NCI-H82 (cell line): ENCODE results near the gene PDE4B.
"Not testable (repeated sequence)": the region's sequence is repeated elsewhere in the genome, so short reads cannot be mapped to it uniquely, and the experiment has no call there.

Experiments
- DNase-seq: peaks from one replicate; lab custom pipeline; 2025; lab: John Stamatoyannopoulos, UW

PDE4B gene

DNA sequence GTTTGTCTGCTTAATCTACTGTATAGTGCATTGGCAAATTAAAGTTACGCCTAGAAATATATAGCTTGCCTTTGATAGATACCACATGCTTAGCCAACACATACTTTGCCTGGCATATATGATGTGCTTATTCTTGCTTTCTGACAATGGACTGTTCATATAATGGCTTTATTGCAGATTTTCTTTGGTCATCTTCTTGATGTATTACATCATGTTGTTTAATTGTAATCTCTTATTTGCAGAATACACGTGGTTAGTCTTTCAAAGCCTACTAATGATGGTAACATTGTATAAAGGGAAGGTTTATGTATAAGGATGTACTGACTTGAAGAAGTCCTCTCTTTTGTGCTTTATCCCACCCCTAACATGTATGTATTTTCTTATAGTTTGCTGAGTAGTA lies 201.5 kb downstream of the PDE4B start:
- no peak for DNase-seq

DNA sequence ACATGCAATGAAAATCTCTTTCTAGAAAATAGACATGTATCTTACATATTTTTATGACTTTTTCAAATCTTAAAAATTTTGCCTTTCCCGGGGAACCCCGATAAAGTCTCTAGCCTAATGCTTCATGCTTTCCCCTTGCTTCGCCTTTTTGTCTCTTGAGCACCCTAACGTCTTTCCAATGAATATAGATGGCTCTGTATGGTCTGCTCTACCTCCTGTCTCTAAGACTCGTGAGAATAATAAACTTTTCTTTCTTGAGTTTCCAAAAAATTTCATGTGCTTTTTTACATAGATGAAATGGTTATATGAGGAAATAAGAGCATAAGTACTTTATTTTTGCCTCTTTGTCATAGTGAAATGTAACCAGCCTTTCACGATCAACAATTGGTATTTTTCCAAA lies 202.6 kb downstream of the PDE4B start:
- DNase-seq: no peak

DNA sequence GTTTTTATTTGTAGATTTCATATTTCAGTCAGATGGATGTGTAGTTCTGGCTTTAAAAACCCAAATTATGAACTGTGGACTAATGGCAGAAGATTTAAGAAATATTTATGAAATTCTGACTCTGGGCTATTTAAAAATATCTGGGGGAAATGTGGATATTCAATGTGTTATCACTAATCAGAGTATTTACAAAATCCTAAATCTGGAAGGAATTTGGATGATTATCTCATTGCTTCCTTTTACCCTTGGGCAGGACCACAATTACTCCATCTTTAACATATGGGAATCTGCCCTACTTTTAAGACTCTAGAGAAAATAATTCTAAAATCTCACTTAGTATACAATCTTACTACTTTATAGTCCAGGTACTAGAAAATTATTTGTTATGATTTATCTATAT lies 203.2 kb downstream of the PDE4B start:
- no peak for DNase-seq

DNA sequence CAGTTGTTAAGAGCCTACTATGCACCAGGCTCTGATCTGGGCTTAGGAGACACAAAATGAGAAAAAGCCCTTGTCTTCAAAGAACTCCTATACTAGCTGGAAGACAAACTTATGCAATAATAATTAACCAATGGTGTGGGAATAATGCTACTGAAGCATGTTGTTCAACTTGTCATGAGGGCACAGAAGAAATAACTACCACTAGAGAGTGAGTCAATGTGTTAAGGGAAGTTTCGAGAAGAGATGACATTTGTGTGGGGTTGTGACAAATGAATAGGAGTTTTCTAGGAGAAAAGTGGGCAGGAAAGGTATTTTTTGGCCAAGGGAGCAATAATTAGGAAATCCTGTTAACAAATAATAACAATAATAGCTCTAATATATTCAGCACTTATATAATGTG lies 205.0 kb downstream of the PDE4B start:
- DNase-seq: no peak

DNA sequence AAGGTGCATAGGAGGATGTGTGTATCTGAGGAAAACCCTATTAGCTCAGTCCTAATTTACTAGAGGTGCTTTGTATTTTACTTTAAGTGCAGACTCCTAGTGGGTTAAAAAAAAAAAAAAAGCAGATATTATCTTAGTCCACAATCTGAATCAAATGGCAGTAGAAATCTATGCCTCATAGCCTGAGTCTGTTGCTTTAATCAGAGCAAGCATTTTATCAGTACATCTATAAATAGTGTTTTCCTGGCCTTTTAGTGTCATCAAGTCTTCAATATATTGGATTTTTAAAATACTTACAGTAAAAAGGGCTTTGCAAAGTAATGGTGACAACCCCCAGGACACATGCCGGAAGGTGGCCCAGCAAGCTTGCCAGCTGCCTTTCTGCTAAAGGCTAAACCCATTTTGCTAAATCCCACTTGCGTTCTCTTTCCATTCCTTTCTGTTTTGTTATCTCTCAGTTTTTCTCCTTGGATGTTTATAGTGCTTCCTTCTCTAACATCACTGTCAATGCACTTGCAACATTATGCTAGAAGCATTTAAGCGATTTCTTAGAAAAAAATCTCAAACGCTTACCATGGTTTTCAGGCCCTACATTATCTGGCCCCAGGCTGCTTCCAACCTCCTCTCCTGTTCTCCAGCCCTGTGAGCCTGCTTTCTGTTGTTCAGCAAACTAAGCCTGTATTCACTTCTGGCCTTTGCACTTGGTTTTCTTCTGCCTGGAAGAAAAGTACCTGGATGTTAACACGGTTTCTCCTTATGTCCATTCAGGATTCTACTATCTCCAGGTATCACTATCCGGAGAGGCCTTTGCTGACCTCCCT lies 206.3 kb downstream of the PDE4B start:
- no peak for DNase-seq

DNA sequence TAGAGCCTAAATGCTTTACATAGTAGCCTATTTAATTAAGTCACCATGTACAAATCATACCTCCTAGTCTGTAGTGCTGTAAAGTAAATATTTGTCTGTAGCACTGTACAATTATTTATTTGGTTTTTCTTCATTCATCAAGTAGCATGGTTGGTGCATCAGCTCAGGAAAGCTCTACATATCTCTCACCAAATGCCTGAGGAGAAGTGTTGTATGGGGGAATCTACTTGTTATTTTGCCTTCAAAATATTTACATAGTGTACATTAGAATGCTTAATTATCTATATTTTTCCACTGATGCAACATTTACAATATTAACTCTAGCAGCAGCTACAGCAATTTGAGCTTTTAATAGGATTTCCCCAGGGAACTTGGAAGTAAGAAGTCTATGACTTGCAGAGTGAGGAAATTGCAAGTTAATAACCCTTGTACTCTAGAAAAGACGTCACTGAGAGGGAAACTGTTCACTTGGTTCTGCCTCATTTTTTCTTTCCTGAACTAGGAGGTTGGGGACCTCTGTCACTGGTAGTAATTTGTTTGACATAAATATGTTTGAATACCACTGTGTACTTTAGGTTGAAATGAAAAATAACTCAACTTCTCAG lies 207.4 kb downstream of the PDE4B start:
- DNase-seq: peak; percentile 62

DNA sequence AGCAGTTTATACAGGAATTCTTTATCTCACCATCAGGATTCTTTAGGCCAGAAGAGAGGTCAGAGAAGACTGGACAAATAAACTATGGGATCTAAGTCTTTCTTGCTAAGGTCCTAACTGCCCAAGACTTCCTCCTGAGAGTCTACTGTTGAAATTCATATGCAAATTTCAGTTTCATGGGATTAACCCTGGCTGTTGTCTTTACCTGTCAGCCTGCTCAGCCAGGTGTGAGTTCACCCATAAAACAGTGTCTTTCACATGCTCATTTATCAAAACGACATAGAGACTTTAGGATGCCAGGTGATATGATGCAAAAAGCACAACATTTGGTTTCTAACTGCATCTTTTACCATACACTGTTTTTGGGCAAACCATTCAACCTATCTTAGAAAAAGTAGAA lies 211.0 kb downstream of the PDE4B start:
- no peak for DNase-seq

DNA sequence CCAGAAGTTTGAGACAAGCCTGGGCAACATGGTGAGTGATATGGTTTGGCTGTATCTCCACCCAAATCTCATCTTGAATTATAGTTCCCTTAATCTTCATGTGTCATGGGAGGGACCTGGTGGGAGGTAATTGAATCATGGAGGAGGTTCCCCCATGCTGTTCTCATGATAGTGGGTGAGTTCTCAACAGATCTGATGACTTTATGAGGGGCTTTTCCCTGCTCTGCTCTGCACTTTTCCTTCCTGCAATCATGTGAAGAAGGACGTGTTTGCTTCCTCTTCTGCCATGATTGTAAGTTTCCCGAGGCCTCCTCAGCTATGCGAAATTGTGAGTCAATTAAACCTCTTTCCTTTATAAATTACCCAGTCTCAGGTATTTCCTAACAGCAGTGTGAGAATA lies 213.8 kb downstream of the PDE4B start:
- DNase-seq: not testable (repeated sequence)

DNA sequence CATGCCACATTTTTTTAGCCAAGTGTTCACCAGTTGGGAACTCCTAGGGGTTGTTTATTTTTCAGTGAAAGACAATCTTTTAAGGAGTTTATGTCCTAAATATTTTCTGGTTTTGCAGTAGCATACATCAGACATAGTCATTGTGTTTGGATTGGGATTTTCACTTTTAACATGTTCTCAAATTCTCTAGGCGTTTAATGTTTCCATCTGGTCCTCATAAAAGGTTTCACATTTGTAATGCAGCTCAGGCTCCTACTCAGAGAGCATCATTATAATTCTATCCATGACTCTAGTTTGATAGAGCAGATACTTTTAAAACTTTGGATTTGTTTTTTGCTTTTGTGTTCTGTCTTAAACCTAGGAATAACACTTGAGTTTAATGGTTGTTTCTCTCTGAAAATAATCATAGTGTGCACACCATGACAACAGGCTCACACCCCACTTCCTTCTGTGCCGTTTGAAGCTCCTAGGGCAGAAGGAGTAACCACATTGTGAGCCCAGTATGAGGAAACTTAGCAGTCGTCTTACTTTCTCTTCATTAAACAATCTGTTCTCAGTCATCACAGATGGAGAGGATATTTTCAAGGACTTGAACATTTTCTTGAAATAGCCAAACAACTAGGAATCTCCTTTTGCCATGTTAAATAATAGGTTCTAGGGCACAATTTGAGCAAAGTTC lies 219.6 kb downstream of the PDE4B start:
- no peak for DNase-seq

DNA sequence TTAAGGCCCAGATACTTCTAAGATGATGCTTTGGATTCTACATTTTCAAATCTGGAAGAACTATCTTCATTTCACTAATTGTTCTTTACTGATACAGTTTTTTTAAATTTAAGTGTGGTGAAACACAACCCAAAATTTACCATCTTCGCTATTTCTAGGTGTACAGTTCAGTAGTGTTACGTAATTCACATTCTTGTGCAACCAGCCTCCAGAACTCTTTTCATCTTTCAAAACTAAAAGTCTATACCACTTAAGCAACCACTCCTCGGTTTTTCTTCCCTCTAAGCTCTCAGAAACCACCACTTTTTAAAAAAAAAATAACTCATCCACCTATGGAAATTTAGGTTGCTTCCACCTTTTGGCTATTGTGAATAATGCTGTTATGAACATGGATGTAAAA lies 220.7 kb downstream of the PDE4B start:
- DNase-seq: no peak

DNA sequence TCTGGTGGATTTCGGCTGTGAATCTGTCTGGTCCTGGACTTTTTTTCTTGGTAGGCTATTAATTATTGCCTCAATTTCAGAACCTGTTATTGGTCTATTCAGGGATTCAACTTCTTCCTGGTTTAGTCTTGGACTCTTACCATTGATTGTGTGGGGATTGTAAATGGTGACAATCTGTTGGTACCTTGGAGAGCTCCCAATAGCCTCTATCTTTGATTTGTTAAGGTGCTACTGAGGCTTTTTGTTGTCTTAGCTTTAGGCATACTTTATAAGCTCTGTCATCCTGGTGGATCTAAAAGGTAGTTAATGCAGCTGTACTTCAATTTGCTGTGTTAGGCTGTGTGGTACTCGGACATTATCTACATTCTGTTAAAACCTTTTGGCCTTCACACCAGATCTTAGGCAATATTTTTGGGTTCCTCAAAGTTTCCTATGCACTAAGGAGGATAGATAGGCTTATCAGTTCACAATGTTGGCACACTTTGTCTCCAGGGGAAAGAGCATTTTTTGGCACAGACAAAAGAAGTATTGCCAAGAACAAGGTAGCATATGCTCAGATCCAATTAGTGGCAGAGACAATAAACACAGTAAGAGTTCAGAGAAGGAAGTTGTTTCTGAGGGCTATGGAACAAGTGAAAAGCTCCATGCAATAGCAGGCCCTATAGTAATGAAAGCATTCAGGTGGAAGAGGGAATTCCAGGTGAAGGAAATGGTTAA lies 230.4 kb downstream of the PDE4B start:
- DNase-seq: peak; percentile 73

DNA sequence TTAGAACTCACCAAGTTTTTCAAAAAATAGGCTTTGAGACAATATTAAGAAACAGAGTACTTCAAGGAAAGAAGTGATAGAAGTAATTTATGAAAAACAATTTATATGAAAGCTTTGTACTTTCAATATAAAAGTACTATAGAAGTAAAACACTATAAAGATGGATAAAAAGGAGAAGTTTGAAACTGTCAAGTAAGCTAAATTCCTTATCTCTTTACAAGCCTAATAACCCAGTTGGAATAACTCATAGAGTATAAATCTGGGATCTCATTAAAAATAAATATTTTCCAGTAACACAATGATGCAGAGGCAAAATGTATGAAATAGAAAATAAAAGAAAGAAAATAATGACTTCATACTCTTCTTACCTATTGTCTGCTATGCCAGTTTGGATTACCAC lies 232.5 kb downstream of the PDE4B start:
- no peak for DNase-seq

DNA sequence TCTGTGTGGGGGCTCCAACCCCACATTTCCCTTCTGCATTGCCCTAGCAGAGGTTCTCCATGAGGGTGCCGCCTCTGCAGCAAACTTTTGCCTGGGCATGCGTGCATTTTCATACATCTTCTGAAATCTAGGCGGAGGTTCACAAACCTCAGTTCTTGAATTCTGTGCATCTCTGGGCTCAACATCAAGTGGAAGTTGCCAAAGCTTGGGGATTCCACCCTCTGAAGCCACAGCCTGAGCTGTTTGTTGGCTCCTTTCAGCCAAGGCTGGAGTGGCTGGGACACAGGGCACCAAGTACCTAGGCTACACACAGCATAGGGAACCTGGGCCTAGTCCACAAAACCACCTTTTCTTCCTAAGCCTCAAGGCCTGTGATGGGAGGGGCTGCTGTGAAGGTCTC lies 235.3 kb downstream of the PDE4B start:
- DNase-seq: no peak

DNA sequence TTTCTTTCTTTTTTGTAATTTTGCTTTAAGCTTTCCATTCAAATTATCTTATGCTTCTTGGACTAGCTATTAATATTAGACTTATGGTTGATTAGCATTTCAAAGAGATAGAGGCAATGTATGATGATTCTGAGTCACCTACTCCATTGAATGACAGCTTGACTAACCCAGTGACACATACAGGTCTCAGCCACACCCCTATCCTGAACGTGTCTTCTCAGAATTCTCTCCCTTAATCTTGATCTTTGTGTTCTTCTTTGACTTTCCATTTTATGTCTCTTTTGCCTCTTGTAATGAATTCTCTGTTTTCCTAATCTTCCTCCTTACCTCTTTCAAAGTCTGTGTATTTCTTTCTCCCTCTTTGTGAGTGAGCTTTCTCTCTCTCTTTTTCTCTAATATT lies 241.1 kb downstream of the PDE4B start:
- no peak for DNase-seq

DNA sequence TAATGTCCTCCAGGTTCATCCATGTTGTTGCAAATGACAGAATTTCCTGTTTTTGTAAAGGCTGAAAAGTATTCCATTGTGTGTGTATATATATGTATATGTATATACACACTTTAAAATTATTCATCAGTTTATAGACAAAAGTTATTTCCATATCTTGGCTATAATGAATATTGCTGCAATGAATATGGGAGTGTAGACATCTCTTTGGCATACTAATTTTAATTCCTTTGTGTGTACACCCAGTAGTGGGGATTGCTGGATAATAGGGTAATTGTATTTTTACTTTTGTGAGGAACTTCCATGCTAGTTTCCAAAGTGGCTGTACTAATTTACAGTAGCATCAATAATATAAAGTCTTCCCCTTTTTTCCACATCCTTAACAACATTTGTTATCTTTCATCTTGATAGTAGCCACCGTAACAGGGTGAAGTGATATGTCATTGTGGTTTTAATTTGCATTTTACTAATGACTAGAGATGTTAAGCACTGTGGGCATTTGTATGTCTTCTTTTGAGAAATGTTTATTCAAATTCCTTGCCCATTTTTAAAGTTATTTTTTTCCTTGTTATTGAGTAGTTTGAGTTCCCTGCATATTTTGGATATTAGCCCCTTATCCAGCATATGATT lies 243.0 kb downstream of the PDE4B start:
- no peak for DNase-seq

DNA sequence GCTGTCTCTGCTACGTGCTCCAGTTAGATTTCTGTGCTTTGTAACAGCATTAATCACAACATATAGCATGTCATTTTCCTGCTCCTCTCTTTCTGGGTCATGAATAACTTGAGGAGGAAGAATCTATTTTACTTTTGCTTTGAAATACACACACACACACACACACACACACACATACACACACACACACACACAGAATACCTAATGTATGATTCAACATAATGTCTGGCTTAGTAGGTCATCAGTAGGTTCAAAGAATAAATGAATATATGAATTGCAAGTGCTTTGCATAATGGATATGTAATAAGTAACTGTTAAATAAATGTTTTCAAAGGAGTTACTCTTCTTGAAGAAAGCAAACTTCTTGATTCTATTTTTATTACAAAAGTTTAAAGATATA lies 249.0 kb downstream of the PDE4B start:
- DNase-seq: no peak

DNA sequence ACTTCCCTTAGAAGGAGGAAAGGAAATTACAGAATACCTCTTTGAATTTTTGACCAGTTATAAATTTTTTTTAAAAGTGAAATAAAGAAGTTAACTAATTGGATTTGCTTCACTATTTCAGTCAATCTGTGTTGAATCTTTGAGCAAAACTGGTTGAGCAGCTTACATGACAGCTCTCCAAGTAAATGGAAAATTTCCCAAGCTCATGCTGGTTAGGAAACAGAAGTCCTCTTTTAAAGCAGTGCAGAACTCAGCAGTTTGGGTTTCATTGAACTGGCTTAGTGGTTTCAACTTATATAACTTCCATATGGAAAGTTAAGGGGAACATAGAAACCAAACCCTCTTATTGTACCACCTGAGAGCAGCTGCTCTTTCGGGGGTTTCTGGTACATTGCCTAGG lies 250.5 kb downstream of the PDE4B start:
- no peak for DNase-seq

DNA sequence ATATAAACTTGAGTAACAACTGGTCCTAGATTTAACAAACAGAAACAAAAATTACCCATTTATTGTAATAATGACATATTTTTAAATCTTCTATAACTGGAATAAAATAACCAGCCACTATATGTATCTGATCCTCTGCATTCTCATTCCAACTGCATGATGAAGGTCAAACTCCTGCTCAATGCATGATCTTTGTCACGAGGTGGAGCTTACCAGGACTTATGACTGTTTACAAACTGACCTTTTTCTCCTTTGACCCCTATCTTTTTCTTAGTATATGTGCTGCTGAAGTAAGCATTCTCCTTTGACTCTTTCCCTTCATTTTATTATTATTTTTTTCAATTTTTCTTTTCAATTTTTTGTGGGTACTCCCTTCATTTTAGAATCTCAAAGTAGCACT lies 252.2 kb downstream of the PDE4B start:
- DNase-seq: no peak

DNA sequence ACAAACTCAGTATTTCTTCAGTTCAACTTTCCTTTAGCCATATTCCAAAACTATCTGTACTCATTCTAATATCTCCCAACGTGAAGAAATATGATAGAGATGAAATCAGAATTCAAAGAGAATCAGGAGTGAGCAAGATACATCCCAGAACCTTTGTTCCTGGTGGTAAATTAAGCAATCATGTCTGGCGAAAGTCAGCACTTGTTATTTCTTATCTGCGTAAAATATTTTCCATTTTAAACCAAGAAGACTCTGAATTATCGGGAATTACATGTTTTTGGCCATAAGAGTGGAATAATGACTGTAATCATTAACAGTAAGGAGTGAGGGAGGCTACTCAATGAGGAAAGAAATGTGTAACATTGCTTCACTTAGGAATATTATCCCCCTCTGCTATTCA lies 253.7 kb downstream of the PDE4B start:
- no peak for DNase-seq

DNA sequence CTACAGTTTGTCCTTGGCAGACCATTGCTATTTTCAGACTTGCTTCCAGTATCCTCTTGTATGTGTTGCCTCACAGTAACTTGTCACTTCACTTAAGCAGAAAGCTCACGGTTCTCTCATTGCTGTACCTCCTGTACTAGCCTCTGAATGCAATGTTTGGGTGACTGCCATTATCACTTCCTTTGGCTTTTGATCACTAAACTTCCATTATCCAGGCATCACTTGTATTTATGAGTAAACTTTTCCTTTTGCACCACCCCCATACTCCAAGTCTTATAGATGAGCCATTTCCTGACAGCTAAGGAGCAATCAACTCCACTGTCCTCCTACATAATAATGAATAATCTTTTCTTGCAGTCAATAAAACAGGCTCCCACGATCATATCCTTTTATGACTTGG lies 255.3 kb downstream of the PDE4B start:
- no peak for DNase-seq

DNA sequence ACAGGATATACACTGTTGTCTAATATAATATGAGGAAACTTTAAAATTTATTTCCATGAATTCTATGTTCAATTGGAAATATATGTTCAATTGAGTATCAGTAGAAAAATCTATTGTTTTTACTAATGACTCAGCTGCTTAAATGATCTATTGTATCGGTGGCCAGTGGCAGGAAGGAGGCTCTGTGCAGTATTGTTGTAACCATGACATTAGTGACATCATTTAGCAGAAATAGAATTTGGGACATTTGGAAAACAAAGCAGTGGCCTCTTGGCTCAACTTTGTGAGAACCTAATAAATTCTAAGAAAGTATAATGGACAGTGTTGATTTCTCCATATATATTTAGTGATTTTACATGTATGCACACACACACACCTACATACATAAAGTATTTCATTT lies 257.4 kb downstream of the PDE4B start:
- no peak for DNase-seq

DNA sequence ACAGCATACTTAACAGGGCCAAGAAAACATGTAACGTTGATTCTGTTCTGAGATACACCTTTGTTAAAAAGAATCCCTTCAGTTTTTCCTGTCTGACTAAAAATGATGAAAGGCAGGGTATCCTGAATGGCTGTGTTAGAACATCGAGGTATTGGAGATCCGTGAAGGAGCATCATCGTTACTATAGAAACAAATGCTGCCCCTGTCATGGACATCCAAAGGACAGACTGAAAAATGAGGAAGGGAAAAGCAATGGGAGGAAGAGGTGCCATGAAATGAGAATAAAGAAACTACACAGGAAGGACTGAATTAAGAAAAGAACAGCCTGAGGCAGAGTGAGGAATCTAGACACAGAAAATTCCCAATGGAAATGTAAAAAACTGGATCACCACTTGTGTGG lies 257.9 kb downstream of the PDE4B start:
- DNase-seq: no peak
